DOHH2 (cell line): Measurements from ENCODE around the gene REXO1.

Experiments used
- H3F3A ChIP-seq: fragments of 200-600 bp; sonication (generic), shearing (Covaris generic); 2 replicates; pipeline ENCODE4 v1.6.0; 2016; ENCODE audit warnings: antibody characterized with exemption, mild to moderate bottlenecking; ENCODE audit not compliant: control insufficient read depth, insufficient read depth
- H3K27ac ChIP-seq: fragments of 200-600 bp; sonication (generic); 2 replicates; pipeline ENCODE4 v1.5.1; 2014; ENCODE audit warnings: low read depth, mild to moderate bottlenecking, low read length, moderate library complexity
- H3K27me3 ChIP-seq: fragments of 200-600 bp; sonication (generic); 2 replicates; pipeline ENCODE4 v1.6.1; 2014; ENCODE audit warnings: mild to moderate bottlenecking, low read length, mixed read lengths; ENCODE audit not compliant: control insufficient read depth
- H3K36me3 ChIP-seq: fragments of 200-600 bp; sonication (generic); 2 replicates; pipeline ENCODE4 v1.6.1; 2014; ENCODE audit warnings: mild to moderate bottlenecking, low read length, moderate library complexity, mixed read lengths; ENCODE audit not compliant: control insufficient read depth
- H3K4me1 ChIP-seq: fragments of 200-600 bp; sonication (generic); 2 replicates; pipeline ENCODE4 v1.6.1; 2014; ENCODE audit warnings: mild to moderate bottlenecking, low read length, mixed read lengths; ENCODE audit not compliant: control insufficient read depth
- H3K4me2 ChIP-seq: fragments of 200-600 bp; sonication (generic); 2 replicates; pipeline ENCODE4 v1.6.0; 2014; ENCODE audit warnings: mild to moderate bottlenecking, low read length, moderate library complexity
- H3K4me3 ChIP-seq: fragments of 200-600 bp; sonication (generic); 2 replicates; pipeline ENCODE4 v1.5.1; 2014; ENCODE audit warnings: mild to moderate bottlenecking, low read length, mixed read lengths
- H3K79me2 ChIP-seq: fragments of 200-600 bp; sonication (generic); 2 replicates; pipeline ENCODE4 v1.6.1; 2014; ENCODE audit warnings: mild to moderate bottlenecking, low read length, mixed read lengths; ENCODE audit not compliant: control insufficient read depth
- H3K9me2 ChIP-seq: fragments of 200-600 bp; sonication (generic); replicated peaks from 2 replicates; pipeline ENCODE4 v1.6.1; 2014; ENCODE audit warnings: mild to moderate bottlenecking, low read length, mixed read lengths; ENCODE audit not compliant: control insufficient read depth
- H3K9me3 ChIP-seq: fragments of 200-600 bp; sonication (generic); 2 replicates; pipeline ENCODE4 v1.6.1; 2014; ENCODE audit warnings: antibody characterized with exemption, low read length, mixed read lengths; ENCODE audit not compliant: control insufficient read depth, insufficient read depth
- H4K20me1 ChIP-seq: fragments of 200-600 bp; sonication (generic); 2 replicates; pipeline ENCODE4 v1.6.0; 2014; ENCODE audit warnings: low read depth, mild to moderate bottlenecking, antibody characterized with exemption, low read length, moderate library complexity; ENCODE audit not compliant: control insufficient read depth, insufficient read depth
- CTCF ChIP-seq: fragments of 200-600 bp; sonication (generic); IDR thresholded peaks from one replicate; pipeline ENCODE4 v1.5.1; 2014; ENCODE audit warnings: antibody characterized with exemption, mild to moderate bottlenecking, low read depth, low read length; ENCODE audit not compliant: poor library complexity, severe bottlenecking
- EZH2phosphoT487 ChIP-seq: fragments of 200-600 bp; sonication (generic); IDR thresholded peaks from 2 replicates; pipeline ENCODE4 v1.6.1; 2017; ENCODE audit warnings: borderline replicate concordance, mild to moderate bottlenecking, antibody characterized with exemption, low read length, moderate library complexity, mixed read lengths

Gene REXO1

GRCh38 chr19:1839658-1840540 is 8.4 kb downstream of the REXO1 start:
- no peaks in the 10 kb centered on the region for H3K27me3 ChIP-seq
- H3K9me3 ChIP-seq, result no peaks in the 10 kb centered on the region
- no peaks in the 10 kb centered on the region for H3K9me2 ChIP-seq
- H3K4me1 ChIP-seq, result peaks cover 24% of the 10 kb centered on the region
- H3K27ac ChIP-seq, result peak overlapping the region; percentile 11; the same call in 1 of the 2 replicates
- H4K20me1 ChIP-seq, result peaks cover 24% of the 10 kb centered on the region
- TF ChIP-seq CTCF, result no peak
- TF ChIP-seq EZH2phosphoT487, result no peak
- no peaks in the 10 kb centered on the region for H3F3A ChIP-seq
- no peak overlapping the region for H3K4me3 ChIP-seq
- peaks cover 99% of the 10 kb centered on the region for H3K79me2 ChIP-seq
- no peak overlapping the region; the same call in 1 of the 2 replicates for H3K4me2 ChIP-seq
- peaks cover 31% of the 10 kb centered on the region for H3K36me3 ChIP-seq

- H3K36me3 ChIP-seq, result peaks cover 19% of the 10 kb centered on the region
- no peaks in the 10 kb centered on the region for H3K9me2 ChIP-seq
- peaks cover 98% of the 10 kb centered on the region for H3K79me2 ChIP-seq
- H3K4me1 ChIP-seq, result peaks cover 24% of the 10 kb centered on the region
- no peak overlapping the region for H3K4me2 ChIP-seq
- no peaks in the 10 kb centered on the region for H3K9me3 ChIP-seq
- TF ChIP-seq EZH2phosphoT487 (no peak), CTCF (peak; percentile 95)
- peaks cover 19% of the 10 kb centered on the region for H4K20me1 ChIP-seq
- H3K27me3 ChIP-seq, result no peaks in the 10 kb centered on the region
- no peak overlapping the region for H3K4me3 ChIP-seq
- H3K27ac ChIP-seq, result no peak overlapping the region
- no peaks in the 10 kb centered on the region for H3F3A ChIP-seq
These were observed 10.6 kb downstream of the REXO1 start for GRCh38 chr19:1837625-1838105.

GRCh38 chr19:1837222-1837565 is 11.1 kb downstream of the REXO1 start:
- Histone ChIP-seq H3K36me3 (peaks cover 19% of the 10 kb centered on the region), H3K9me3 (no peaks in the 10 kb centered on the region), H3F3A (no peaks in the 10 kb centered on the region), H3K27ac (no peak overlapping the region), H4K20me1 (peaks cover 19% of the 10 kb centered on the region), H3K4me2 (no peak overlapping the region), H3K79me2 (peaks cover 97% of the 10 kb centered on the region), H3K9me2 (no peaks in the 10 kb centered on the region), H3K4me3 (no peak overlapping the region), H3K4me1 (peaks cover 24% of the 10 kb centered on the region), H3K27me3 (no peaks in the 10 kb centered on the region)
- TF ChIP-seq CTCF (no peak), EZH2phosphoT487 (no peak)
